ENCODE data around the gene ATP6V0D1. TPM values are rescaled to one million over a fixed set of nuclear protein-coding genes. Genes with fewer than 3 reads are reported as not detected.

The ATP6V0D1 gene
- total and polyA plus RNA-seq, 9 donors, result 32.5 to 113 (median 63.0) TPM

- peak in 1 of 5 donors; percentile 34 for DNase-seq
- H3K4me3 ChIP-seq, result no peak overlapping the region
- intact Hi-C loops (cut with DNase I), result loop anchor here in 2 of 4 donors (5.0 to 10.0 kb wide), 3 partner anchors 114 to 434 kb away; partner anchors contain the start of genes CES3 (in 1 of the 2) and PLEKHG4 (in 1 of the 2)
- peaks cover 6% of the 10 kb centered on the region for H3K4me1 ChIP-seq (ENCODE audit: insufficient read depth)
- no peak overlapping the region for H3K27ac ChIP-seq
- no peaks in the 10 kb centered on the region for H3K36me3 ChIP-seq
- no peaks in the 10 kb centered on the region for H3K27me3 ChIP-seq
- no peaks in the 10 kb centered on the region for H3K9me3 ChIP-seq
- no peak for TF ChIP-seq POLR2A (IDR thresholded peaks at IDR 0.05)
- no peak for TF ChIP-seq CTCF (IDR thresholded peaks at IDR 0.05)
- no peak for TF ChIP-seq EP300 (IDR thresholded peaks at IDR 0.05)
- WGBS, 3 donors, result 87 to 91% (median 89%) methylated on average over 19 of the region's 19 CpGs
Observed at GRCh38 chr16:67398546-67399217, 82.3 kb downstream of the ATP6V0D1 start.

- Histone ChIP-seq H3K4me3 (no peak overlapping the region), H3K4me1 (ENCODE audit: insufficient read depth) (peaks cover 8% of the 10 kb centered on the region), H3K36me3 (no peaks in the 10 kb centered on the region), H3K9me3 (no peaks in the 10 kb centered on the region), H3K27ac (no peak overlapping the region), H3K27me3 (no peaks in the 10 kb centered on the region)
- TF ChIP-seq EP300 (IDR thresholded peaks at IDR 0.05) (no peak), CTCF (IDR thresholded peaks at IDR 0.05) (no peak), POLR2A (IDR thresholded peaks at IDR 0.05) (no peak)
- no peak for DNase-seq
- intact Hi-C loops (cut with DNase I), result loop anchor here in 2 of 4 donors (5.0 to 10.0 kb wide), 3 partner anchors 113 to 433 kb away; partner anchors contain the start of genes CES3 (in 1 of the 2) and PLEKHG4 (in 1 of the 2)
- 69 to 79% (median 79%) methylated on average over 22 of the region's 22 CpGs for WGBS, 3 donors
Observed at GRCh38 chr16:67397812-67398545, 83.0 kb downstream of the ATP6V0D1 start.

GRCh38 chr16:67397036-67397801, 83.7 kb downstream of the ATP6V0D1 start:
- Histone ChIP-seq H3K4me3 (no peak overlapping the region), H3K36me3 (no peaks in the 10 kb centered on the region), H3K27ac (no peak overlapping the region), H3K4me1 (ENCODE audit: insufficient read depth) (peaks cover 14% of the 10 kb centered on the region), H3K27me3 (no peaks in the 10 kb centered on the region), H3K9me3 (no peaks in the 10 kb centered on the region)
- intact Hi-C loops (cut with DNase I), result loop anchor here in 2 of 4 donors (5.0 to 10.0 kb wide), 3 partner anchors 112 to 432 kb away; partner anchors contain the start of genes CES3 (in 1 of the 2) and PLEKHG4 (in 1 of the 2)
- WGBS, 3 donors, result 55 to 66% (median 65%) methylated on average over 11 to 15 of the region's 15 CpGs
- TF ChIP-seq EP300 (IDR thresholded peaks at IDR 0.05) (no peak), CTCF (IDR thresholded peaks at IDR 0.05) (no peak)
- peak in 2 of 5 donors; percentile 45 to 50 for DNase-seq
